NCI-H774 (cell line): ENCODE results near the gene ALOX15.
"Not testable (repeated sequence)": the region's sequence is repeated elsewhere in the genome, so short reads cannot be mapped to it uniquely, and the experiment has no call there.

Experiments
- DNase-seq: peaks from one replicate; lab custom pipeline; 2025; lab: John Stamatoyannopoulos, UW

ALOX15 gene

DNA sequence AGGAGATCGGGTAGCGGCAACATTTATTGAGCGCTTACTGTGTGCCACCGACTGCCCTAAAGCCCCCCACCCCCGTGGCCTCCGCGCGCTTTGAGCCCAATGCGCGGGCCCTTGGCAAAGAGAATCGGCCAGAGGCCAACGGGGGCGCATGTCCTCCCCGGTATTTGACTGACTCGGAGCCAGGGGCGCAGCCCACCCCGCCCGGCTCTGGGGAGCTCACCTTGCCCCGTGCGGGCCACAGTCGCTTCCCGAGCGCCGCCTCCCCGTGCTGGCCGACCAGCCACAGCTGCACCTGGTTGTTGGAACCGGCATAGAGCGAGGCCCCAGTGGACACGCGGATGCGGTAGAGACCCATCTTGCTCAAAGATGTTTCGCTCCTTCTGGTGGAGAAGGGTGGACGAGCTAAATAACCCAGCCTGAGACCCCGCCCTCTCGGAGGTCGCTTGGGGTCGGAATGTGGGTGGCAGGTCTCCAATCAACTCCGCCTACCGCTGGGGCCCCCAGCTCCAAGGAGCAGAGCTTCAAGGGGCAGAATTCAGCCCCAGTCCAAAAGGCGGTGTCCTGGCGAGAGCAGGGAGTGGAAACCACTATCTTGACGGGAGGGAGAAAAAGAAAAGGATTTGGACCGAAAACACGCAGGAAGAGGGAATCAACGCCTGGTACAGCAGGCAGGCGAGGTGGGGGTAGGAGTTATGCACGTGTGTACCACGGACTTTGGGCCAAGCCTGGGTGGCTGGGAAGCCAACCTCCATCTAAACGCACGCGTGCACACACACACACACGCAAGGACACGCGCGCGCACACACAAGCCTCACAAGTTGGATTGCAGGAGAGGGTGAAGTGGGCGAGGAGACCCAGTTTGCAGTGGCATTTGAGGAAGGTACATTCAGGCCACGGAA, at the start of gene ALOX15:
ALOX15 (minus strand) TSS at position 382 of the 899 bp plus-strand sequence; CDS start at position 355, 27 bp downstream.
- no peak for DNase-seq

DNA sequence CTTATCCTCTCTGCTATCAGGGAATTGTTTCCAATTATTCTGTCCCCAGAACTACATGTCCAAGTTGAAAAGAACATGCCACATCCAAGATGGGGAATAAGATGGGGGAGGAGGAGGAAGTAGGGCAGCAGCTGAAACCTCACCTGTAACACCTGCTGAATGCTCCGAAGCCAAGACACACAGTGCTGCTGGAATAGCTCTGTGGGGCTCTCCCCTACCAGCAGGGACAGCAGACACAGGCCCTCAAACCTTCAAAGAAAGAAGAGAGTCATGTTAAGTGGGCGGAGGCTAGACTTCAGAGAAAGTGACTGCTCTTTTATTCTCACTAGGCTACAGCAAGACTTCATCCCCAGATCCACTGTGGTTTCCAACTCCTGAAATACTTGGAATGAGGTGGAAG, 49.3 kb upstream of the ALOX15 start:
- no peak for DNase-seq

DNA sequence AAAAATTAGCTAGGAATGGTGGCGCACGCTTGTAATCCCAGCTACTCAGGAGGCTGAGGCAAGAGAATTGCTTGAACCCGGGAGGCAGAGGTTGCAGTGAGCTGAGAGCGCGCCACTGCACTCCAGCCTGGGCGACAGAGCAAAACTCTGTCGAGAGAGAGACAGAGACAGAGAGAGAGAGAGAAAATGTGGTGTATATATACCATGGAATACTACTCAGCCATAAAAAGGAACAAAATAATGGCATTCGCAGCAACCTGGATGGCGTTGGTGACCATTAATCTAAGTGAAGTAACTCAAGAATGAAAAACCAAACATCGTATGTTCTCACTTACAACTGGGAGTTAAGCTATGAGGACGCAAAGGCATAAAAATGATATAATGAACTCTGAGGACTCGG, 48.4 kb upstream of the ALOX15 start:
- DNase-seq: not testable (repeated sequence)

DNA sequence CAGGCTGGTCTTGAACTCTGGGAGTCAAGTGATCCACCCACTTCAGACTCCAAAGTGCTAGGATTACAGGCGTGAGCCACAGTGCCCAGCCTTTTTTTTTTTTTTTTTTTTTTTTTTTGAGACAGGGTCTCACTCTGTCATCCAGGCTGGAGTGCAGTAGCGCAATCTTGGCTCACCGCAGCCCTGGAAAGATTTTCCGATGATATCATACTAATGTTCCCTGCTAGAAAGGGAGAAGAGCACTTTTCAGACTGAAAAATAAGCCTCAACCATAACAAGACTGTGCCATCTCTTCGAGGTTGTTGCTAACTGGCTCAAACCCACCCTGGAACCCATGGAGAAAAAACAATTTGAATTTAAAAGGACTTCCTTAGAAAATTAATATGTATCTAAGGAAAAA, 42.3 kb upstream of the ALOX15 start:
- DNase-seq: not testable (repeated sequence)

- DNase-seq: no peak
Measured at GRCh38 chr17:4679658-4680057, 38.2 kb upstream of the ALOX15 start.

GRCh38 chr17:4678448-4679026, 37.1 kb upstream of the ALOX15 start:
- no peak for DNase-seq

DNA sequence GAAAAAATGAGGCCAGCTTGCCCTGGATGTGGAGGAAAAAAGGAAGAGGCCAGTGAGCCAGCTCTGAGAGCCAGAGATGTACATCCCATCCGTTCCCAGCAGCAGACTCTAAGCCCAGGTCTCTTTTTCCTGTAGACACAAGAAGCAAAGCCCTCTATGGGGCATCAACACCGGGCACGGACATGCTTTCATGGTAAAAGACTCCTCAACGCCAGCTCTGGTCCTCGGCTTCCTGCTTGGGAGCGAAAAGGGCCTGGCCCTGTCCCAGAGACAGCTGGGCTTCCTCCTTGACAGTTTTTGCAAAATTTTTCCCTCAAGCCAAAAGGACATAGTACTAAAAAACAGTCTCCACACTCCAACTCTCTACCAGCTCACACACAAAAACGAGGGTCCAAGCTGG, 35.3 kb upstream of the ALOX15 start:
- no peak for DNase-seq

DNA sequence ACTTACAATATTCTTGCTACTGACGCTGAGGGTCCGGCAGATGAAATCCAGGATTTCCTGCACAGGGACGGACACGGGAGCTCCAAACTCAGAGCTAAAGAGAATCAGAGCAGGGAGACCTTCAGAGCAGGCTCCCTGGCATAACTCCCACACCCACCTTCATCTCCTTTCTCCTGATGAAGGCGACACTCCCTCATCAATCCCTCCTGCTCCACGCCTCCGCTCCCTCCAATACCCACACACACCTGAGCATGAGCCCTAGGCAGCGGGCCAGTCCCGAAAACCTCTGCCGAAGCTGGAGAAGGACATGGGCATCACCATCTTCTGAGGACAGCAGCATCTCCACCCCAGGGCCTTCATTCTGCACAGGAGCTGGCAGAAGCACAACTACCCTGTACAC, 34.3 kb upstream of the ALOX15 start:
- DNase-seq: no peak

DNA sequence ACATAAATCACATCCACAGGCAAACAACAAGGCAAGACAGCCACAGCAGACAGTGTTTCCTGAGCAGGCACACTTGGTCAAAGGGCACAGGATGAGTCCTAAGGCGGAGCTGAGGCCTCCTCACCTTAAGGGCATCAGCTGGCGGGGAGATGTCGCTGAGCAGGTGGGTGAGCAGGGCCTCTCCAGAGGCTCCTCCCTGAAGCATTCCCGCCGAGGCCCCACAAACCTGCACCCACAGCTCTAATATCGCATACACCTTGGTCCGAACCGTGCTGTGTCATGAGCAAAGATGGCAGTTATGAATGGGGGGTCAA, 33.2 kb upstream of the ALOX15 start:
- DNase-seq: no peak

DNA sequence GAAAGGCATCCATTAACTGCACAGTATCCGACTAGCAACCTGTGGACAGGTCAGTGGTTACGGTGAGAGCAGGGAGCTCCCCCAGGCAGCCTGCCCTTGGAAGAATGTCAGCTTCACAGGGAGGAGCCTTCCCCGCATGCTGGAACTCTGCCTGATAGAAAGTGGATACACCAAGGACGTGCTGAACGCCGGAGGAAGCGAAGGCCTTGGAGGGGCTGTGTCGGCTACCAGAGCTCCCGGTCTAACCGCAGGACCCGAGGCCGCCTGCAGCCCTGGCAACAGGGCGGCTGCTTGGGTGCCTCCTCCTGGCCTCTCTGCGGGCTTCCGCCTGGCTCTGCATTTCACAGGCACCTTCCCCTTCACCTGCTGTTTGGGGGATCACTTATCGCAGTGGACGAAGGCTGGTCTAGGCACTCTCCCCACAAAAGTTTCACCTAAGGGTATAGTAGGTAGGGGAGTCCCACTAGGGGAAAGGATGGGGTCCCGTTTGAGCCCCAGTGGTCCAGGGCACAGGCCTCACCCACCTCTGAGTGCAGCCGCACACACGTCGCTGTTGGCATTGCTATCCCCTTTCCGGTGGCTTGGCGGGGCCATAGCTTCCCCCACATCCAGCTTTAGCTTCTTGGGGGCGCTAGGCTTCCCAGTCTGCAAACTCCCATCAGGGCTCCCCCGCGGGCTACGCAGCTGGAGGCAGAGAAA, 32.7 kb upstream of the ALOX15 start:
- DNase-seq: no peak

GRCh38 chr17:4673169-4673568, 31.7 kb upstream of the ALOX15 start:
- DNase-seq: no peak

GRCh38 chr17:4672751-4673150, 31.3 kb upstream of the ALOX15 start:
- DNase-seq: no peak

DNA sequence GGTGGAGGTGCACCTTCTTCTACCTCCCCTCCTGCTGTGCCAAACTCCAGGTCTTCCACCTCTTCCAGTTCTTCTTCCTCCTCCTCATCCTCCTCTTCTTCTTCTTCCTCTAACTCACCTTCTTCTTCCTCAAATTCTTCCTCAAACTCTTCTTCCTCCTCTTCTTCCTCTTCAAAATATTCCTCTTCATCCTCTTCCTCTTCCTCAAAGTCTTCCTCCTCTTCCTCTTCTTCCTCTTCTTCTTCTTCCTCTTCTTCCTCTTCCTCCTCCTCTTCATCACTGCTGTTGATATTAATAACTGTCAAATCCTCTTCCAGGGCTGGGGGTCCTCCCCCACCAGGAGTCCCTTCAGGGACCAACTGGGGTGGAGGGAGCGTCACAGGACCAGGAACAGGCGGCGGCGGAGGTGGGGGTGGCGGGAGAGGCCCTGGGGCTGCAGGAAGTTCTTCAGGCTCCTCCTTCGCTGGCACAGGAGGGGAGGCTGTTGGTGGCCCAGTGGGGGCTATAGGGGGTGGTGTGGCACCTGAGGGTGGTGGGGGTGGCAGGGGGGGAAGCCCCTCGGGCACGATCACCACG, 30.7 kb upstream of the ALOX15 start:
- no peak for DNase-seq

- DNase-seq: no peak
Measured at GRCh38 chr17:4667166-4667565, 25.7 kb upstream of the ALOX15 start.

GRCh38 chr17:4666296-4666695, 24.8 kb upstream of the ALOX15 start:
- no peak for DNase-seq

GRCh38 chr17:4665027-4665426, 23.5 kb upstream of the ALOX15 start:
- DNase-seq: no peak

DNA sequence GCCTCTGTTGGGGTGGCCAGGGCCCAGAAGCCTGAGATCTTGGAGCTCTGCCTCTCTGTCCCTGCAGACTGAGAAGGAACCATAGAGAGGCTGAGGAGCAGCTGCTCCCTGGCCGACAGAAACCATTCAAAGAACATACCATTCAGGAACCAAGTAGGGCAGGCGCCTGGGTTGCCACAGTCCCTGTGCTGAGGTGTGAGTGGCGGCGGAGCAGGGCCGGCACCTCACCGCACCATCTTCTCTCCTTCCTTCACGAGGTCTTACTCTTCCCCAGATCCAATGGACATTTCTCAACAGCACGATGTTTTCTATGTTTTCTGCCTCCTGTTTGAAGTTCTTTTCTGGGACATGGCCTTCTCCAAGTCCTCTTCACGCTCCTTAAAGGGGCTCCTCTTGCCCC, 22.8 kb upstream of the ALOX15 start:
- DNase-seq: no peak

GRCh38 chr17:4663711-4664110, 22.2 kb upstream of the ALOX15 start:
- no peak for DNase-seq

DNA sequence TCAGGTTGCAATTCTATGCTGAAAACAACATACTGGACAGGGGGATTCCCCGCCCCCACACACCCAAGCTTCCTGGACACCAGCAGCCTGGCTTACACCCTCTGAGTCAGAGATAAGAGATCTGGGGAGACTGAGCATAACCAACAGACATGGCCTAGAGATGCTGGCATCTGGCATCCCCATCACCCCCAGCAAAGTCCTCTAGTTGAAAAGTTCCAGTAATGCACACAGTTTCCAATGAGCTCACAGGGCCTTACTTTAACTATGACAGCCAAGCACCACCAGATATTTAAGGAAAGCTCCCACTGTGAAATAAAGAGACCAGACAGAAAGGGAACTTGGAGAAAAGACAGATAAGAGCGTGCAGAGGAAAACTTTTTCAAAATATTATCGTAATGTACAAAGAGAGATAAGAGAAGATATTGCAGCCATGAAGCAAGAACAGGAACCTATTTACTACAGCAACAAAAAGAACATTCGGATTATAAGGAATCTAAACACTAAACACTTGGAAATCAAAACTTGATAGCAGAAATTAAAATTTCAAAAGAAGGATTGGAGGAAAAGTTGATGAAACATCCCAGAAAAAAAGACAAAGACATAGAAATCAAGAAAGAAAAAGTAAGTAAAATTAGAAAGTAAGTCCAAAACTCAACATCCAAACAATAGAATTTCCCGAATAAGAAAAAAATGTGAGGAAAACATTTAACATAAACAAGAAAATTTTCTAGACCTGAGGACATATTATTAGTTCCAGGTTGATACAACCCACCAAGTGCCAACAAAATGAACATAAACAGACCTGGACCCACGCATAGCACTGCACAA, 17.2 kb upstream of the ALOX15 start:
- no peak for DNase-seq

- DNase-seq: no peak
Measured at GRCh38 chr17:4657678-4658077, 16.2 kb upstream of the ALOX15 start.

GRCh38 chr17:4655933-4656332, 14.5 kb upstream of the ALOX15 start:
- not testable (repeated sequence) for DNase-seq

GRCh38 chr17:4652997-4653396, 11.5 kb upstream of the ALOX15 start:
- no peak for DNase-seq
